OCI-LY7 (cell line): ENCODE results near the gene AIMP2.

Experiments used
- EZH2phosphoT487 ChIP-seq: fragments of 200-600 bp; sonication (generic); IDR thresholded peaks from 2 replicates; pipeline ENCODE4 v1.6.1; 2018; ENCODE audit warnings: low read depth, borderline replicate concordance, mild to moderate bottlenecking, mixed run types, antibody characterized with exemption, low read length, moderate library complexity, mixed read lengths
- TF ChIP-seq, protein P1 (sequence below): fragments of 200-600 bp; sonication (generic); conservative IDR thresholded peaks from 2 replicates; pipeline ENCODE4 v1.5.1; 2014; ENCODE audit warnings: mild to moderate bottlenecking, antibody characterized with exemption, low read length, moderate library complexity, mixed read lengths

DNA sequence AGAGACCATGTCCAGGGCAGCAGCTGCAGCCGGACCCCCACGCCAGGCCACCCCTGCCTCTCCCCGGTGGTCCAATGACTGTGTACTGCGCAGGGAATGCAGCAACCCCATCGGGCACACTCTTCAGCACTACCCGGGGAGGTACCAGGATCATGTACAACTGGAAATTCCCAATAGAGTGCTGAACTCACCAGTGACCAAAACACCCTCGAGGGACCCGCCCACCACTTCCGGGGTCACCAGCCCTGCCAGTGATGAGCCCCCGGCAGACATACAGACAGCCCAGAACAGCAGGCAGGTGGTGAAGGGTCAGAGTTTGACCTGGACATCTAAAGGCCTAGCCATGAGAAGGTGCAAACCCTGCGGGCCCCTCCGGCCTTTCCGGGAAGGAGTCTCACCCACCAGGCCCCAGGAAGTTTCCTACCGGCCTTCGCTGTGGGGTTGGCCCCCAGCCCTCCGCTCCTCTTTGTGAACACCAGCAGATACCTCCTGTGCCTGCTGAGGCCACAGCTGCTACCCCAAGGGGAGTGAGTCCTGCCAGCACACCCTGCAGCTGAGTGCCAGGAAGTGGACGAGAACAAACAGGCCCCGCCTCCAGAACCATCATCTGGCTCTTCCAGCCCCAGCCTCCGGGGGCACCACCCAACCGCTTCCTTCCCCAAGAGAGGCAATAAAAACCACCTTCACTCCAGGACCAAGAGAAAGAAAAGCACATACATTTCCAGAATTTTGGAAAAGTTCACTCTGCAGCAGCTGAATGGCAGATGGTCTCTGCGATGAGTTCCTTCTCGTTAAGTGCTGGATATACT lies 17.1 kb downstream of the AIMP2 start:
- TF ChIP-seq, protein P1, sequence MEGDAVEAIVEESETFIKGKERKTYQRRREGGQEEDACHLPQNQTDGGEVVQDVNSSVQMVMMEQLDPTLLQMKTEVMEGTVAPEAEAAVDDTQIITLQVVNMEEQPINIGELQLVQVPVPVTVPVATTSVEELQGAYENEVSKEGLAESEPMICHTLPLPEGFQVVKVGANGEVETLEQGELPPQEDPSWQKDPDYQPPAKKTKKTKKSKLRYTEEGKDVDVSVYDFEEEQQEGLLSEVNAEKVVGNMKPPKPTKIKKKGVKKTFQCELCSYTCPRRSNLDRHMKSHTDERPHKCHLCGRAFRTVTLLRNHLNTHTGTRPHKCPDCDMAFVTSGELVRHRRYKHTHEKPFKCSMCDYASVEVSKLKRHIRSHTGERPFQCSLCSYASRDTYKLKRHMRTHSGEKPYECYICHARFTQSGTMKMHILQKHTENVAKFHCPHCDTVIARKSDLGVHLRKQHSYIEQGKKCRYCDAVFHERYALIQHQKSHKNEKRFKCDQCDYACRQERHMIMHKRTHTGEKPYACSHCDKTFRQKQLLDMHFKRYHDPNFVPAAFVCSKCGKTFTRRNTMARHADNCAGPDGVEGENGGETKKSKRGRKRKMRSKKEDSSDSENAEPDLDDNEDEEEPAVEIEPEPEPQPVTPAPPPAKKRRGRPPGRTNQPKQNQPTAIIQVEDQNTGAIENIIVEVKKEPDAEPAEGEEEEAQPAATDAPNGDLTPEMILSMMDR, result peak; percentile 68
- TF ChIP-seq EZH2phosphoT487, result no peak
